ENCODE results near the gene ZNF385B.

DNA sequence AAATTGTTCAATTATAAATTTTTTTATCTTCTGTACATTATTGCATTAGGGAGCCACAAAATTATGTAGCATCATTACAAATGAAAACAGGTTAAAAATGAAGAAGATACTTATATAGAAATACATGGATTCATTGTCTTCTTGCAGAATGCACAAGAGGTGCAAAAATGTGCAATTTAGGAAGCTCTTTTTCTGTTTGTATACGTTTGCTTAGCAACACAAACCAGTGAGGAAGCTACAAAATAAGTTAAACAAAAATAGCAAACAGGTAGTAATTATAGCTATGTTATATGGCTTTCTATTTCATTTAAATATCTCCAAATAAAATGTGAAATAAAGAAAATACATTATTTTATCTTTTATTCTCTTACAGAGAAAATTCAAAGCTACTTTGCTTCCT is 419.2 kb downstream of the ZNF385B start:
- TF ChIP-seq EP300 (IDR thresholded peaks at IDR 0.05) = no peak
- TF ChIP-seq POLR2AphosphoS5 (IDR thresholded peaks at IDR 0.05) = no peak
- TF ChIP-seq, protein P1, sequence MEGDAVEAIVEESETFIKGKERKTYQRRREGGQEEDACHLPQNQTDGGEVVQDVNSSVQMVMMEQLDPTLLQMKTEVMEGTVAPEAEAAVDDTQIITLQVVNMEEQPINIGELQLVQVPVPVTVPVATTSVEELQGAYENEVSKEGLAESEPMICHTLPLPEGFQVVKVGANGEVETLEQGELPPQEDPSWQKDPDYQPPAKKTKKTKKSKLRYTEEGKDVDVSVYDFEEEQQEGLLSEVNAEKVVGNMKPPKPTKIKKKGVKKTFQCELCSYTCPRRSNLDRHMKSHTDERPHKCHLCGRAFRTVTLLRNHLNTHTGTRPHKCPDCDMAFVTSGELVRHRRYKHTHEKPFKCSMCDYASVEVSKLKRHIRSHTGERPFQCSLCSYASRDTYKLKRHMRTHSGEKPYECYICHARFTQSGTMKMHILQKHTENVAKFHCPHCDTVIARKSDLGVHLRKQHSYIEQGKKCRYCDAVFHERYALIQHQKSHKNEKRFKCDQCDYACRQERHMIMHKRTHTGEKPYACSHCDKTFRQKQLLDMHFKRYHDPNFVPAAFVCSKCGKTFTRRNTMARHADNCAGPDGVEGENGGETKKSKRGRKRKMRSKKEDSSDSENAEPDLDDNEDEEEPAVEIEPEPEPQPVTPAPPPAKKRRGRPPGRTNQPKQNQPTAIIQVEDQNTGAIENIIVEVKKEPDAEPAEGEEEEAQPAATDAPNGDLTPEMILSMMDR (IDR thresholded peaks at IDR 0.05) = no peak
- TF ChIP-seq POLR2A (IDR thresholded peaks at IDR 0.05) = no peak
